ENCODE data around the gene HEXB. TPM values are rescaled to one million over a fixed set of nuclear protein-coding genes. Genes with fewer than 3 reads are reported as not detected.
A peak's percentile ranks its signal among the peaks of the same experiment; 100 is the strongest.
"Not testable (repeated sequence)": the region's sequence is repeated elsewhere in the genome, so short reads cannot be mapped to it uniquely, and the experiment has no call there.

The HEXB gene
- total RNA-seq, 1 donor from 2014 or later, result 66.0 TPM

- ATAC-seq, result no peak
- no peak for DNase-seq (ENCODE audit: low spot score)
These were observed 40.3 kb downstream of the HEXB start for GRCh38 chr5:74725331-74725730.

DNA sequence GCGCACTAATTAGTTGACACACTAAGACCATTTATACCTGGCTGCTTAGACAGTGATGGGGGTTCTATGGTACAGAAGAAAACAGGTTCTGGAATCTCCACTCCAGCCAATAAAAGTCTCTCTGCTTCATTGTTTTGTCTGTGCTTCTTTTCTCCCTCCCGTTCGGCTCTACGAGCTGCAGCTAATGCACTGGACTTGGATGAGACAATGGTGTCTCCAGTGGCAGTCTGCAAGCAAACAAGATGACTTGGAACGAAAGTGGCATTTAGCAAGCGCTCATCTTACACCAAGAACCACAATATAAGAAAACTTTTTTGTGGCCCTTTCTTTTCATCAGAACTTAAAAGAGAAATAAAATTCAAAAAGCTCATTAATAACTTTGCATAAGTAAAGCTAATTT is 51.7 kb downstream of the HEXB start:
- ATAC-seq (no peak), DNase-seq (ENCODE audit: low spot score) (no peak)

GRCh38 chr5:74738406-74738805 is 53.4 kb downstream of the HEXB start:
- DNase-seq (ENCODE audit: low spot score), result no peak
- no peak for ATAC-seq

- ATAC-seq; DNase-seq (ENCODE audit: low spot score): not testable (repeated sequence)
These were observed 63.7 kb downstream of the HEXB start for GRCh38 chr5:74748742-74749141.

DNA sequence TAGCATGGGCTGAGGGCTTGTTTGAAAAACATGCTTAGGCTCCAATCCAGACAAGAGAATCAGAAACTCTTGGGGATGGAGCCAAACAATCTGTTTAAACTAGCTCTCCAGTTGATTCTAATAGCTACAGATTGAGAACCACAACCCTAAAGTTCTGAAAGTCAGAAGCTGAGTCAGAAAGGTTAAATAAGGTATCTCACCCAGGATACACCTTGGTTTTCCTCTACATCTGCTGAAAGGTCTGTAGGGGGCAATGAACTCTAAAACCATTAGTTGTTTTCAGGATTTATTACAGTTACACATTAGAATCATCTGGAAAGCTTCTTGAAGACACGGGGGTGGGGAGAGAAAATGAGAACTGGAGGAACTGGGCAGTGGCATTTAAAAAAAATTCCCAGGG is 76.2 kb downstream of the HEXB start:
- ATAC-seq, result peak; percentile 29

GRCh38 chr5:74762599-74762998 is 77.6 kb downstream of the HEXB start:
- no peak for ATAC-seq
- no peak for DNase-seq (ENCODE audit: low spot score)

More for the DNA sequence above, 76.2 kb downstream of the HEXB start:
- no peak for DNase-seq (ENCODE audit: low spot score)

- ATAC-seq, result no peak
- no peak for DNase-seq (ENCODE audit: low spot score)
These were observed 78.5 kb downstream of the HEXB start for GRCh38 chr5:74763504-74763903.

DNA sequence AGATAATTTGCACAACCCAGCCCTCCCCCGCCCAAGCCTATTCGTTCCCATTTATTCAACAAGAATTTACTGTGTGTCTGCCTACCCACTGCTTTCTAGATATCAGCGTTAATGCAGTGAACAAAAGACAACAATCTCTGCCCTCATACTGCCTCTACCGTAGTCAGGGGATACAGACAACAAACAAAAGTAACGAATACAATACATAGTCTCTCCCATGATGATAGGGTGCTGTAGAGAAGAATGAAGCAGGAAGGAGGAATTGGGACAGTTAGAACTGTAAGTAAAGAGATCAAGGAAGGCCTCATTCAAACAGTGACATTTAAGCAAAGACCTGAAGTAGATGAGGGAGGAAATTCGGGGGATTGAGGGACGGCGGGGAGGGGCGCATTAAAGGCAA is 80.2 kb downstream of the HEXB start:
- no peak for DNase-seq (ENCODE audit: low spot score)
- ATAC-seq, result no peak

DNA sequence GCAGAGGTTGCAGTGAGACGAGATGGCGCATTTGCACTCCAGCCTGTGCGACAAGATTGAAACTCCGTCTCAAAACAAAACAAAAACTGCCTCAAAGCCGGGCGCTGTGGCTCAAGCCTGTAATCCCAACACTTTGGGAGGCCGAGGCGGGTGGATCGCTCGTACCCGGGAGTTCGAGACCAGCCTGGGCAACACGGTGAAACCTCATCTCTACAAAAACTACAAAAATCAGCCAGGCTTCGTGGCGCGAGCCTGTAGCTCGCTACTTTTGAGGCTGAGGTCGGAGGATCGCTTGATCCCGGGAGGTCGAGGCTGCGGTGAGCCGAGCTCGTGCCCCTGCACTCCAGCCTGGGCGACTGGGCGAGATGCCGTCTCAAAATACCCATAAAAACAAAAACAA is 80.9 kb downstream of the HEXB start:
- no peak for ATAC-seq
- no peak for DNase-seq (ENCODE audit: low spot score)

- DNase-seq (ENCODE audit: low spot score) (no peak), ATAC-seq (peak; percentile 72)
These were observed 81.4 kb downstream of the HEXB start for GRCh38 chr5:74766418-74766848.

DNA sequence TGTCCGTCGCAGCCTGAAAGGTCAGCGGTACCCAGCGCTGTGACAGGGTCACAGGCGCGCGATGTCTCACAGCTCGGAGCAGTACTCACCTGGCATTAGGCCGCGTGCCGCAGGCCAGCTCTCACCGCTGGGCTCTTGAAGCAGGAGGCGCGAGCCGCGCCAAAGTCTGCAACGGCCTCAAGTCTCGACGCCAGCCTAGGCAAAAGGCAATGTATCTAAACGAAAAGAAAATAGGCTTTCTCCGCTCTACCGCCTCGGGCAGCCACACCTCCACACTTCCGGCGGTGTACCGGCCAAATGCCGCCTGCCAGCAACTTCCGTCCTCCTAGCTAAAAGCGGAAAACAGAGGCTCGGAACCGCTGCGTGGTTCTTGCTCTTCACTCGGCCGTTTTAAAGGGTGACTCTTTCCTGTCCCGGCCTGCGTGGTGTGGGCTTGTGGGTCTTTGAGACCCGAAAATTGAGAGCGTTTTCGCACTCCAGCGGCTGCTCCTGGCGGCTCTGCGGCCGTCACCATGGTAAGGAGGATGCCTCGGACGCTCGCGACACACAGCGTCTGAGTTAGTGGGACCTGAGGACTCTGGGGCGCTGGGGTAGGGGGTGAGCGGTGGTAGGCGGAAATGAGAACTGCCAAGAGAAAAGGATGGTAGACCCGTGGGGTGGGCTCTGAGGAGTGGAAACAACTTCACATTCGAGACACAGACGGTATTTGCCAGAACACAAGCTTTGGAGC is 82.0 kb downstream of the HEXB start, which contains the start of the genes GFM2 and NSA2:
Gene GFM2 (minus strand): TSS at position 269 of the 730 bp plus-strand sequence. CDS start 3,375 bp downstream, outside the sequence.
Gene NSA2 (plus strand): TSS at position 401 of the 730 bp plus-strand sequence. CDS start 112 bp downstream, at position 513.
- DNase-seq (ENCODE audit: low spot score) (peak; percentile 95), ATAC-seq (peak; percentile 98)

DNA sequence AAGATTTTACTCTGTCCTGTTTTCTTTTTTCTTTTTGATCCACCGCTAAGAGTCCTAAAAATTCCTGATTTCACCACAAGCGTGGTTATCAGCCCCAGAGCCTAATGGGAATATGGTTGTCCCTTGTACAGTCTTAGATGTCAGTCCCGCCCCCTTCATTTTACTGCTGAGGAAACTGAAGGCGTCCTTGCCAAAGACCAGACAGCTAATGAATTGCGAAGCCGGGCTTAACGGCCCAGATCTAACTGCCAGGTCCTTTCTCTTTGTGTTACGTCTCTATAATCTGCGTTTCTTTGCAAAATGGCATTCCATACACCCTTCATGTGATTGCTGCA is 82.5 kb downstream of the HEXB start:
- ATAC-seq, result peak; percentile 23
- DNase-seq (ENCODE audit: low spot score), result no peak

Other genes with a start within 250 kb of the HEXB start
- 5.8 TPM for gene ENC1, start 44.5 kb upstream of the HEXB start, total RNA-seq
- 22.2 TPM for gene GFM2, start 81.9 kb downstream of the HEXB start, total RNA-seq
- gene NSA2, start 82.0 kb downstream of the HEXB start, total RNA-seq, result 21.0 TPM
- 3.4 TPM for gene FAM169A, start 181.2 kb downstream of the HEXB start, total RNA-seq

Data from left lobe of liver (tissue), 2 donors.